SH-SY5Y (cell line): ENCODE data around the gene ASB10.

Source experiments
- GATA2 ChIP-seq: IDR thresholded peaks from 2 replicates; pipeline ENCODE4 v1.6.1; 2011; ENCODE audit warnings: mild to moderate bottlenecking, low read depth, low read length
- GATA3 ChIP-seq: IDR thresholded peaks from 2 replicates; pipeline ENCODE4 v1.6.1; 2011; ENCODE audit warnings: low read depth, mild to moderate bottlenecking, low read length, moderate library complexity

DNA sequence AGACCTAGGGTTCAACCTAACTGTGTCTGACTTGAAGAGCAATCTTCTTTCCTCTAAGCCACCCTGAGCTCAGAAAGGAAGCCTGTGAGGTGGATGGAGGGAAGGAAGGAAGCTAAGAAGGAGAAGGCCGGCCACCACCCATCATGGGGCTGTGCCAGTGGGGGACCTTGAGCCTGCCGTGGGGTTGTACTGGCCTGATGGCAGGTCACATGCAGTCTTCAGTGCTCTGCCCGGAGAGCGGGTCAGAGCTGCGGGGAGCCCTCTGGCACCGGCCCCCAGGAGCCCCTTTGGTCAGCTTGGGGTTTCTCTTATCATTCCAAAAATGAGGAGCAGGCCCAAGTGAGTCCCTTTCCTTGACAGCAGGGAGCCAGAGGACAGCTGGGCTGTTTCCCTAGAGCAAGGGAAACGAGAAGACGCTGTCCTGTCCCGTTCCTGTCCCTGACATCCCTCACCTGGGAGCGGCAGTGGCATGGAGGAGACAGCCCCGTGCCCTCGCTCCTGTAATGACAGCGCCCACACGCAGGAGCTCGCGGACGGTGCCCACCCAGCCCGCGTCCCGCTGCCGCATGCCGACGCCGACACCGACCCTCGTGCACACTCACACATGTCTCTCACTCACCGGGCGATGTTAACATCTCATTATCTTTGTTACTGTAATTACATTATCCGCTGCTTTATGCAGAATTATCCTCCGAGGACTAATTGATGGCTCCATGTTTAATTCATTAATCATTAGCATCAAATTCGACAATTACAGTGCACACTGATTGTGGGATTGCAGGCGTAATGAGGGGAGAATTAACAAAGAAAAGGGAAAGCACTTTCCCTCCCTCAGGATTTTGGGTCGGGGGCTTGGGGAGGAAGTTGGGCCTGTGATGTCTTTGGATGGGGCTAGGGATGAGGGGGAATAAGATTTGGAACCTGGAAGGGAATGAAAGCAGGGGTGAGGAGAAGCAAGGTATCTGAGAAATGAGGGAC lies 50.9 kb downstream of the ASB10 start:
- TF ChIP-seq GATA2, result no peak
- TF ChIP-seq GATA3, result no peak
